ENCODE measurements around the gene SLC25A5.
"Not testable (repeated sequence)": the region's sequence is repeated elsewhere in the genome, so short reads cannot be mapped to it uniquely, and the experiment has no call there.

The SLC25A5 gene

DNA sequence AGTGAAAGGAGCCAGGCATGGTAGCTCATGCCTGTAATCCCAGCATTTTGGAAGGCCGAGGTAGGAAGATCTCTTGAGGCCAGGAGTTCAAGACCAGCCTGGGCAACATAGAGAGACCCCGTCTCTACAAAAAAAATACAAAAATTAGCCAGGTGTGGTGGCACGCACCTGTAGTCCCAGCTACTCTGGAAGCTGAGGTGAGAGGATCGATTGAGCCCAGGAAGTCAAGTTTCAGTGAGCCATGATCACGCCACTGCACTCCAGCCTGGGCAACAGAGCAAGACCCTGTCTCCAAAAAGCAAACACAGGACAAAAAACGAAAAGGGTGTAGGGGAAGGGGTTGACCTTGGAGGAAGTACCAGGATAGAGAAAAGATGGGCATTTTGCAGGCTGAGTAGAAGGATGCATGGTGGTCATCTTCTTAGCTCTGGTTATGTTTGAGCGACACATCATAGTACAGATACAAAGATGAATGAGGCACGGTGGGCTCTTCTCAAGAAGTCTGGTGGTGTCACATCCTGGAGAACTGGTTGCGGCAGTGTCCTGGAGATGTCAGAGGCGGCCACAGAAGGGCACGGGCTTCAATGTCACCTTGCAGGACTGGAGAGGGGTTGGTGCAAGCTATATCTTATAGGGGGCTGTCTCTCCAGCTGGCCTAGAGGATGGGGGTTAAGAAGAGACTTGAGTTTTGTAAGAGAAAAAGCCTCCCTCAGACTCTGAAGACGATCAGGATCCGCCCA is 32.0 kb downstream of the SLC25A5 start:
- no peaks in the 10 kb centered on the region for H3K36me3 ChIP-seq (ENCODE audit: control insufficient read depth, insufficient read depth, low read length)
- H3K4me3 ChIP-seq (ENCODE audit: low read length): no peak overlapping the region
- H3K9ac ChIP-seq (ENCODE audit: low read length): peak overlapping the region; percentile 28
- H3K27me3 ChIP-seq (ENCODE audit: control insufficient read depth, insufficient read depth, low read length): no peaks in the 10 kb centered on the region
- peaks cover 55% of the 10 kb centered on the region for H3K4me1 ChIP-seq (ENCODE audit: control insufficient read depth, insufficient read depth, low read length)
- no peaks in the 10 kb centered on the region for H3K9me3 ChIP-seq (ENCODE audit: control insufficient read depth, low read length)

- Histone ChIP-seq H3K4me3 (ENCODE audit: low read length) (no peak overlapping the region), H3K4me1 (ENCODE audit: control insufficient read depth, insufficient read depth, low read length) (peaks cover 43% of the 10 kb centered on the region), H3K27me3 (ENCODE audit: control insufficient read depth, insufficient read depth, low read length) (no peaks in the 10 kb centered on the region), H3K9ac (ENCODE audit: low read length) (peak overlapping the region; percentile 59), H3K9me3 (ENCODE audit: control insufficient read depth, low read length) (no peaks in the 10 kb centered on the region), H3K36me3 (ENCODE audit: control insufficient read depth, insufficient read depth, low read length) (no peaks in the 10 kb centered on the region)
These were observed 33.4 kb downstream of the SLC25A5 start for GRCh38 chrX:119501511-119502148.

DNA sequence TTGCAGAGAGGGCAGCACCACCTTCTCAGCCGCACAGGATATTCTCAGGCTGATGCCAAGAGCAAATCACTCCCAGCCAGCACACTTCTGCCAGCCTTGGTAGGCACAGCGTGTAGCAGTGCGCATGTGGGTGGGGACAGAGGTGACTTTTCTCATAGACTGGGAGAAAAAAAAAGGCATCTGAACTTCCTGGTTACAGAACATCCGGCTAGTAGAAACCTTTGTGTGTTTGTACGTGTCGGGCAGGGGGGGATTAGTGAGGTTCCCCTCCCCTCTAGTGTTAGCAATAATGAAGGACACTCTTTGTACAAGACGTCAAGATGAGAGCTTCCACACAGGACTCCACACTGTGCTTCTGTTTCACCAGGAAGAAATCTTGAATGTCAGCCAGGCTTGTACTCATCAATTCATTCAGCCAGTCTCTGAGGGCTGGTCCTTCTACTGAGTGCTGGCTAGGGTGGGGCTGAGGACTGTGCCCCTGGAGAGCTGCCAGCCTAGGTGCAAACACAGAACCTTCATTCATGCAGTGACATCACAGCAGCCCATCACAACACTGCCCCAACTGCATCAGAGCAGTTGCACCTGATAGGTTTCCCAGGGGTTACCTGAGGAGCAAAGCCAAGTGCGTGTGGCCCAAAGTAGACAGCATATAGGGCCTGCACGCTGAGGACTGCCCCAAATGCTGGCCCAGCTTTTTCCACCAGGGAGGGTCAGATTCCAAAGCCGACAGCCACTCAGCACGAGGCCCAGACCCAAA is 34.7 kb downstream of the SLC25A5 start:
- Histone ChIP-seq H3K4me3 (ENCODE audit: low read length) (no peak overlapping the region), H3K36me3 (ENCODE audit: control insufficient read depth, insufficient read depth, low read length) (no peaks in the 10 kb centered on the region), H3K9me3 (ENCODE audit: control insufficient read depth, low read length) (no peaks in the 10 kb centered on the region), H3K27me3 (ENCODE audit: control insufficient read depth, insufficient read depth, low read length) (no peaks in the 10 kb centered on the region), H3K9ac (ENCODE audit: low read length) (peak overlapping the region; percentile 59), H3K4me1 (ENCODE audit: control insufficient read depth, insufficient read depth, low read length) (peaks cover 40% of the 10 kb centered on the region)

- Histone ChIP-seq H3K9ac (ENCODE audit: low read length) (peak overlapping the region; percentile 59), H3K36me3 (ENCODE audit: control insufficient read depth, insufficient read depth, low read length) (no peaks in the 10 kb centered on the region), H3K27me3 (ENCODE audit: control insufficient read depth, insufficient read depth, low read length) (no peaks in the 10 kb centered on the region), H3K9me3 (ENCODE audit: control insufficient read depth, low read length) (no peaks in the 10 kb centered on the region), H3K4me3 (ENCODE audit: low read length) (no peak overlapping the region), H3K4me1 (ENCODE audit: control insufficient read depth, insufficient read depth, low read length) (peaks cover 40% of the 10 kb centered on the region)
These were observed 35.2 kb downstream of the SLC25A5 start for GRCh38 chrX:119503484-119503861.

DNA sequence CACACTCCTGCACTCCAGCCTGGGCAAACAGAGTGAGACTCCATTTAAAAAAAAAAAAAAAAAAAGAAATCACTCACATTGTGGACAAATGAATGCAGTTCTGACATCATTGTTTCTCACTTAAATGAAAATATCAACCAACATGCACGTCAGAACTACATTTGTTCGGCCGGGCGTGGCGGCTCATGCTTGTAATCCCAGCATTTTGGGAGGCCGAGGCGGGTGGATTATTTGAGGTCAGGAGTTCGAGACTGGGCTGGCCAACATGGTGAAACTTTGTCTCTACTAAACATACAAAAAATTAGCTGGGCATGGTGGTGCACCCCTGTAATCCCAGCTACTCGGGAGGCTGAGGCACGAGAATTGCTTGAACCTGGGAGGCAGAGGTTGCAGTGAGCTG is 36.9 kb downstream of the SLC25A5 start:
- not testable (repeated sequence) for H3K9ac ChIP-seq (ENCODE audit: low read length); H3K9me3 ChIP-seq (ENCODE audit: control insufficient read depth, low read length); H3K36me3 ChIP-seq (ENCODE audit: control insufficient read depth, insufficient read depth, low read length); H3K4me3 ChIP-seq (ENCODE audit: low read length); H3K27me3 ChIP-seq (ENCODE audit: control insufficient read depth, insufficient read depth, low read length)
- H3K4me1 ChIP-seq (ENCODE audit: control insufficient read depth, insufficient read depth, low read length): peaks cover 37% of the 10 kb centered on the region

- H3K4me3 ChIP-seq (ENCODE audit: low read length): no peak overlapping the region
- H3K9me3 ChIP-seq (ENCODE audit: control insufficient read depth, low read length): no peaks in the 10 kb centered on the region
- no peak overlapping the region for H3K9ac ChIP-seq (ENCODE audit: low read length)
- peaks cover 29% of the 10 kb centered on the region for H3K4me1 ChIP-seq (ENCODE audit: control insufficient read depth, insufficient read depth, low read length)
- H3K27me3 ChIP-seq (ENCODE audit: control insufficient read depth, insufficient read depth, low read length): no peaks in the 10 kb centered on the region
- no peaks in the 10 kb centered on the region for H3K36me3 ChIP-seq (ENCODE audit: control insufficient read depth, insufficient read depth, low read length)
These were observed 37.7 kb downstream of the SLC25A5 start for GRCh38 chrX:119505945-119506344.

- peaks cover 16% of the 10 kb centered on the region for H3K4me1 ChIP-seq (ENCODE audit: control insufficient read depth, insufficient read depth, low read length)
- H3K27me3 ChIP-seq (ENCODE audit: control insufficient read depth, insufficient read depth, low read length): no peaks in the 10 kb centered on the region
- no peaks in the 10 kb centered on the region for H3K36me3 ChIP-seq (ENCODE audit: control insufficient read depth, insufficient read depth, low read length)
- H3K9me3 ChIP-seq (ENCODE audit: control insufficient read depth, low read length): no peaks in the 10 kb centered on the region
- no peak overlapping the region for H3K4me3 ChIP-seq (ENCODE audit: low read length)
- no peak overlapping the region for H3K9ac ChIP-seq (ENCODE audit: low read length)
These were observed 39.0 kb downstream of the SLC25A5 start for GRCh38 chrX:119507206-119507605.

DNA sequence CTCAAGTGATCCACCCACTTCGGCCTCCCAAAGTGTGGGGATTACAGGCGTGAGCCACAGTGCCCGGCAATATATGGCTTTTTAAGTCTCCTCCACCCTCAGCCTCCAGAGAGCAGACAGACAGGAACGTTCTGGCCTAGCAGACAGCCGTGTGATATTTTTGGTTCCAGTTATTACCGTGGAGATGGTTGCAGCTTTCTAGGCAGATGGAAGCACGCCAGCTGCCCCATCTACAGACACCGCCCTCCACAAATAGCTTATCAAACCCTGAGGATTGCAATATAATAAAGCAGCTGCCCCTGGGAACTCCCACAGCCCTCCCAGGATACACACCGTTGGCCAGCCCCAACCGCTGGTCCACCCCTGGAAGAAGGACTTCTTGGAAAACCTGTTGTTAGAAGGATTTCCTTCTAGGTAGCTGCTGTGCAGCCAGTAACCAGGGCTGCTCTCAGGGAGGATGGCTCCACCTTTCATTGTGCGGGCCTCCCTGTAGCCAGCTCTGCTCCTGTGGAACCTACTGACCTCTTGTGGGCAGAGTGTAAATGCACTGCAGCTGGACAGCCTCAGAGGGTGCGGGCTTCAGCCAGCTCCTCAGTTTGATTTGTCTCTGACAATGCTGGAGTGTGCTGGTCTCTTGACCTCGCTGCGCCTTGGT is 44.0 kb downstream of the SLC25A5 start:
- no peaks in the 10 kb centered on the region for H3K27me3 ChIP-seq (ENCODE audit: control insufficient read depth, insufficient read depth, low read length)
- H3K4me1 ChIP-seq (ENCODE audit: control insufficient read depth, insufficient read depth, low read length): peaks cover 9% of the 10 kb centered on the region
- no peak overlapping the region for H3K9ac ChIP-seq (ENCODE audit: low read length)
- no peaks in the 10 kb centered on the region for H3K36me3 ChIP-seq (ENCODE audit: control insufficient read depth, insufficient read depth, low read length)
- H3K9me3 ChIP-seq (ENCODE audit: control insufficient read depth, low read length): no peaks in the 10 kb centered on the region
- H3K4me3 ChIP-seq (ENCODE audit: low read length): no peak overlapping the region

DNA sequence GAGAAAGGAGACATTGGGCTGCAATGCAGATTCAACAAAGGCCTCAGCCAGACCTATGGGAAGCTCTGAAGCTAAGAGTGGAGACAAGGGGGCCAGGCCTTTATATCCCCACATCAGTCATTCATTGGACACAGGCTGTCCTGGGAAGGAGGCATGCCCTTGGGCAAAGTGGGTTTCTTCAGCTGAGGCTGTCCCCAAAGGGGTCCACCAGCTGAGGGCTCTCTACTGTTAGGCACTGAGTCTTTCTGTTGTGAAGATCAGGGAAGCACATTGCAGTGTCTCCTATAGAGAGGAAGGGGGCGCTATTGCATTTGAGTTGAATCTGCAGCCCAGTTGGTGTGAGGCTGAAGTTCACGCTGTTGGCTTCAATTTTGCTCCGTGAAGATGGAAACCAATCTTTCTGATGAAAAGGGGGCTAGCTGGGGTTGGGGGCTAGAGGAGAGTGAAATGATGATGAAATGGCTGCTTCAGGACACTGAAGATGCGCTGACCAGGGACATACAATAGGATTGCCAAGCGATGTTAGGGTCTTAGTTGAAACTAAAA is 48.0 kb downstream of the SLC25A5 start:
- Histone ChIP-seq H3K36me3 (ENCODE audit: control insufficient read depth, insufficient read depth, low read length) (no peaks in the 10 kb centered on the region), H3K27me3 (ENCODE audit: control insufficient read depth, insufficient read depth, low read length) (no peaks in the 10 kb centered on the region), H3K9me3 (ENCODE audit: control insufficient read depth, low read length) (no peaks in the 10 kb centered on the region), H3K9ac (ENCODE audit: low read length) (no peak overlapping the region), H3K4me3 (ENCODE audit: low read length) (no peak overlapping the region), H3K4me1 (ENCODE audit: control insufficient read depth, insufficient read depth, low read length) (peaks cover 6% of the 10 kb centered on the region)

DNA sequence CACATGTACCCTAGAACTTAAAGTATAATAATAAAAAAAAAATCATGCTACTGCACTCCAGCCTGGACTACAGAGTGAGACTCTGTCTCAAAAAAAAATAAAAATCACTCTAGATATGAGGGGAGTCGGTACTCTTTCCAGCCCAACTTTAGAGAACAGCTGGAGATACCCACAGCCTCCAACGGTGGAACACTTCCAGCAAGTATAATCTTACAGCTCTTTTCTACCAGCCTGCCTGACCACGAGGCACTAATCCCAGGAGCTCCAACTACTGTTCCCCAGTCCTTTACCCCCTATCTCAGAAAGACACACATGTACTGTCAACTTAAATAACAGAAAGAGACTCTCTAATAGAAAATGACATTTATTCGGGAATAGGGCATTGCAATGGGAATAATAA is 50.1 kb downstream of the SLC25A5 start:
- no peak overlapping the region for H3K4me3 ChIP-seq (ENCODE audit: low read length)
- peaks cover 2% of the 10 kb centered on the region for H3K4me1 ChIP-seq (ENCODE audit: control insufficient read depth, insufficient read depth, low read length)
- H3K36me3 ChIP-seq (ENCODE audit: control insufficient read depth, insufficient read depth, low read length): no peaks in the 10 kb centered on the region
- no peaks in the 10 kb centered on the region for H3K27me3 ChIP-seq (ENCODE audit: control insufficient read depth, insufficient read depth, low read length)
- H3K9ac ChIP-seq (ENCODE audit: low read length): no peak overlapping the region
- no peaks in the 10 kb centered on the region for H3K9me3 ChIP-seq (ENCODE audit: control insufficient read depth, low read length)
